ENCODE measurements around the gene GLIS1.

GLIS1 gene

GRCh38 chr1:53517821-53518352 lies 221.1 kb downstream of the GLIS1 start:
- DNase-seq: no peak

- no peak for DNase-seq
These were observed 221.9 kb downstream of the GLIS1 start for GRCh38 chr1:53517109-53517508.

GRCh38 chr1:53516181-53516580 lies 222.8 kb downstream of the GLIS1 start:
- DNase-seq: no peak

DNA sequence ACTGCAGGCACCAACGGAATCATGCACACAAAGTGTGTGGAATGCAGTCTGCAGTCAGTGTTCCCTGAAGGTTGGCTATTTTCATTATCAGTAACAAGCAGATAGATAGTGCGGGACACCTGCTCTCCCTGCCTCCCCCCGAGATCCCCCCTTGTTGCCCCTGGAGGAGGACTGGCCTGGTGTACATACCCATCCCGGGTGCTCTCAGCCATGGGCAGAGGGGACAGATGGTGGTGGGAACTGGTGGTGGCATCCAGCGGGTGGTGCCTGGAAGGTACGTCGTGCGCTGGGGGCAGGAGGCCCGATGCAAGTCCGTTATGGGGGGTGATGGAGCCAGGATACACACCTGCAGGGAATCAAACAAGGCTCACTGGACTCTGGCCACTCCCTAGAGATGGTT lies 224.5 kb downstream of the GLIS1 start:
- DNase-seq: no peak

GRCh38 chr1:53513846-53514245 lies 225.1 kb downstream of the GLIS1 start:
- DNase-seq: no peak

GRCh38 chr1:53512807-53513755 lies 225.9 kb downstream of the GLIS1 start:
- DNase-seq: no peak

DNA sequence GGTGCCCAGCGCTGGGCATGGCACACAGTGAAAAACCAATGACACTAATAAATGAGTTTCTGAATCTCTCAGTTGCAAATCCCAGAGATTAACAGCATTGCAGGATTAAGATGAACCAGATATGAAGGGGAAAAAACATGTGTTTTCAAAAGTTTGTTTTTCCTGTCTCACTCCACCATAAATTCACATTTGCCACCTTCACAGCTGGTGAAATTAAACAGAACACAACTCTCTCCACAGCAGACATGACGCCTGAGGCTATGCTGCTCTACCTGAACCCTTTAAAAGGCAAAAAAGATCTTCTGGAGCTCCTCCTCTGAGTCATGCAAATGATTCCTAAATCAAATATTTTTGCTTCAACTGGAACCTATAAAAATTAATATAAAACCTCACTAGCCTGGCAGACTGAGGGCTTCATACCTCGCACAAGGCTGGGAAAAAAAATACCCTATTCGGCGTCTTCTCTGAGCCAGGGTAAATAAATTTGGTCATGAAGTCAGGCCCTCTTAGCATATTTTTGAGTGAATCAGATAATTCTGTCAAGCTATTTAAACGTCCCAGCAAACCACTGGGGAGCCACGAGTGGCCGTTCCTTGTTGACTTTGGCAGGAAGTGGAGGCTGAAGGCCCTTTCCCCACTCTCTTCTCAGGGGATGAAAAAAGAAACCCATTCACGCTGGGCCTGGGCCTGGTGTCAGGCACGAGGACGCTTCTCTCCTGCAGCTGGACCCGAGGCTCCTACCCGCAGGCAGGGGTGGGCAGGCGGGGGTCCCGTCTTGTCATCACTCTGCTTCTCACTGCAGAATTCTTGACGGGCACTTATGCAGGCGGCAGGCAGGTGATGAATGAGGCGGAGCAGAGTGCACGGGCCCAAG lies 226.8 kb downstream of the GLIS1 start:
- no peak for DNase-seq

GRCh38 chr1:53511323-53511932 lies 227.5 kb downstream of the GLIS1 start:
- DNase-seq: no peak

GRCh38 chr1:53510215-53510614 lies 228.7 kb downstream of the GLIS1 start:
- no peak for DNase-seq

DNA sequence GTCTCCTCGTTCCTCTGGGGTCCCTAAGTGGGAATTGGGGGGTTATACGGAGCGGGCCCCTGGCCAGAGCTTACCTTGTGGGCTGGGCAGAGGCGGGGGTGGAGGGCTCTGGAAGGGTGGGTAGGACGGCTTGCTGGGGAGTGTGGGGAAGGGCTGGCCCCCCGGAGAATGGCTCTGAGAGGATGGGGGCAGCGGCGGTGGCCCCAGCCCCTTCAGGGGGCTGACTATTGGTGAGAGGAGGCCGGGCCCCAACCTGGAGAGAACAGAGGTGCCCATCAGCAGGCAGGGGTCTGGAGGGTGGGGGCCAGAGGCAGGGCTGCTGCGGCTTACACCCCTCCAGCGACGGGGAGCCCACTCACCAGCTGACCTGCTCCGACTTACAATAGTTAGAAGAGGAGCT lies 229.2 kb downstream of the GLIS1 start:
- no peak for DNase-seq

DNA sequence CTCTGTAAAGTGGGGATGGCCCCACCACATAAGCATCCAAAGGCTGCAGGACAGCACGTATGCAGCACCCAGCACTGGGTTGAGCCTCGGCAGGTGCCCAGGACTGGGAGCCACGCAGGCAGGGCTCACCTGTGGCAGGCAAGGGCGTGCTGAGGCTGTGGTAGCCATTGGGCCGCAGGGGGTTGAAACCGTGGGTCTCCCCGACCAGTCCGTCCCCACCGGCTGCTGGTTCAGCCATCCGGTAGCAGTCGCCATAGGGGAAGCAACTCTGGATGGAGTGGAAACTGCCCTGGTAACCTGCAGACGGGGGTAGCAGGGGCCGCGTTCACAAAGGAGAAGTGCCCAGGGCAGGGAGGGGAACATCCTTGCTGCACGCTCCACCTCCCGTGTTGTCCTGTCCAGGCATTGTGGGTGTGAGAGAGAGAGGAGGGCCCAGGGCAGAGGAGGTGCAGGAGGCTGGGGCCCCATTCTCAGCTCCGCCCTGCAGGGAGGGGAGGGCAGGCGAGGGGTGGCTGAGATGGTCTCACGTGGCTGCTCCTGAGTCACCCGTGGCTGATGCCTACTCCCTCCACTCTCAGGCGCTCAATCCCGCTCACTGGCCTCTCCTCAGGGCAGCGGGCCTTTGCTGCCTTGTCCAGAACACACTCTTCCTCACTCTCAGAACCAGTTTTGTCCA lies 229.8 kb downstream of the GLIS1 start:
- no peak for DNase-seq

DNA sequence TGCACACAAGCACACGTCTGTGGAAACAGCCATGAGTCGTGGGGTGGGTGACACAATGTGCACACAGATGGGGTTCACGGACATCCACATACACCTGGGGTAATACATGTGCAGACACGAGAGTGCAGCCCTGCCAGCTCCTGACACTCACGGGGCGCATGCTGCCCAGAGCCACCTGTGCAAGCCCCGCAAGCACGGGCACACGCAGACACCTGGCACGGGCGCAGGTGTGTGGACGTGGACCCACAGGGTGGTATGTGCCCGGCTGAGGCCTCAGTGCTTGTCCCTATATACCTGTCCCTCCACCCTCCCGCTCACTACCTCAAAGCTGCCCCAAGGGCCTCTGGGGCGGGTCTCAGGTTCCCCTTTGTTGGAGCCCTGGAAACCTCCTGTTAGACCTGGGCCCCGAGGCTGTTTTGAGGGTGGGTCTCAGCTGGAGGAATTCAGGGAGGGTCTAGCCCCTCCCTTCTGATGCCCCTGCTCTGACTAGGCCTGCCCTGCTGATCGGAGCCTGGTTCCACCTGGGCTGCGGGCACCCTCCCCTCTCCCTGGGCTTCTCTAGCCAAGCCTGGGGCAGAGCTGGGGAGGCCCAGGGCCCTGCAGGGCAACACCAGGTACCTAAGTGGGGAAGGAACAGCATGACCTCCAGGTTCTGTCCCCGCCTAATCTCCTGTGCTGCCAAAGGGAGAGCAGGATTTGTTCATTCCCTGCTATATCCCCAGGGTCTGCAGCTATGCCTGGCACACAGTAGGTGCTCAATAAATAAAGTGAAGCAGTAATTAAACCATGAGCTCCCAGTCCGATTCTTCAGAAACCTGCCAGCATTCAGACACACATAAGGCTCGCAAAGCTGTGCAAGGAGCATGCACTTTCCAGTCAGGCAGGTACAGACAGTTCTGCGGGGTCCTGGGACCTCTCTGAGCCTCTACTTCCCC lies 230.6 kb downstream of the GLIS1 start:
- DNase-seq: no peak

- DNase-seq: no peak
These were observed 231.7 kb downstream of the GLIS1 start for GRCh38 chr1:53507116-53507820.

DNA sequence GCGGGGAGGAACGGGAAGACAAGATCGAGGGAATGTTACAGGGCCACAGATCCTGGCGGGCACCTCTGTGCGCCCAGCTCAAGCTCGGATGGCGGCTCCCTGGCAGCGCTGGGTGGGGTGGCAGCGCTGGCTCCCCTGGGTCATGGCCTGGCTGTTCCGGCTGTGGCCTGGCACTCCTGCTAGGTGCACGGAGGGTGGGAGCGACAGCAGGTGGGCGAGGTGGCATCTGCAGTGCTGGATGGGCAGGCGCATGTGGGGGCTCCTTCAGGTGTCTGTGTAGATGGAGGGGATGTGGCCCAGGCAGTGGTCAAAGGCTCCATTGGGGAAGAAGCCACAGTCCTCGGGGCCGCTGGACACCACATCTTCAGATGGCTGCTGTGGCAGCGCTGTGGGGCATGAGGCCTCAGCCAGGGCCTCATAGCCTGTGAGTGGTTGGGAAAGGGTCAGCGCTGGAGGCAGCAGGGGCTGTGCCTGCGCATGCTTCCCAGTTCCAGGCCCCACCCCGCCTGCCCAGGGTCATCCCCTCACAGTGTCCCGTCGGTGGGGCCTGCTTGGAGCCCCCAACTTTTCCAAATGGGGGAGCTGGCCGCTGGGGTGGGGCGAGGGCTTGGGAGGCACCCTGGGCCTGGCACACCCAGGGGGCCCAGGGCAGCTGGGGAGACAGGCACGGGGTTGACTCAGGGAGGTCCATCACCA lies 232.5 kb downstream of the GLIS1 start:
- no peak for DNase-seq

GRCh38 chr1:53505891-53506290 lies 233.1 kb downstream of the GLIS1 start:
- DNase-seq: no peak

GRCh38 chr1:53505401-53505800 lies 233.6 kb downstream of the GLIS1 start:
- no peak for DNase-seq

DNA sequence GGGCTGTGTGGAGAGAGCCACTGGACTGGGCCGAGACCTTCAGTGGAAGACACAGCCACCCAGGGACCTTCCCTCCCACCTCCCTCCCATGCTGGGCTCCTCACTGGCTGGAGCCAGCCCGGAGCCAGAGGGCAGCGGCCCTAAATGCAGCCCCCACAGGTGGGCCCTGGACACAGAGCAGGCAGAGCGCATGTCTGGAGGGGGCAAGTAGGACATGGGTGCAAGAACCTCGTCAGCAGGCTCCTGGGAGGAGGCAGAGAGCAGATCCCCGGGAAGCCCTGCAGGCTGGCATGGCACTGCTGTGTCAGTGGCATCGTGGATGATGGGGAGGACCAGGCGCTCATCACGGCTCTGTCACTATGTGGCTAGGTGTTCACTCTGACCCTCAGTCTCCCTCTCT lies 234.1 kb downstream of the GLIS1 start:
- DNase-seq: no peak

DNA sequence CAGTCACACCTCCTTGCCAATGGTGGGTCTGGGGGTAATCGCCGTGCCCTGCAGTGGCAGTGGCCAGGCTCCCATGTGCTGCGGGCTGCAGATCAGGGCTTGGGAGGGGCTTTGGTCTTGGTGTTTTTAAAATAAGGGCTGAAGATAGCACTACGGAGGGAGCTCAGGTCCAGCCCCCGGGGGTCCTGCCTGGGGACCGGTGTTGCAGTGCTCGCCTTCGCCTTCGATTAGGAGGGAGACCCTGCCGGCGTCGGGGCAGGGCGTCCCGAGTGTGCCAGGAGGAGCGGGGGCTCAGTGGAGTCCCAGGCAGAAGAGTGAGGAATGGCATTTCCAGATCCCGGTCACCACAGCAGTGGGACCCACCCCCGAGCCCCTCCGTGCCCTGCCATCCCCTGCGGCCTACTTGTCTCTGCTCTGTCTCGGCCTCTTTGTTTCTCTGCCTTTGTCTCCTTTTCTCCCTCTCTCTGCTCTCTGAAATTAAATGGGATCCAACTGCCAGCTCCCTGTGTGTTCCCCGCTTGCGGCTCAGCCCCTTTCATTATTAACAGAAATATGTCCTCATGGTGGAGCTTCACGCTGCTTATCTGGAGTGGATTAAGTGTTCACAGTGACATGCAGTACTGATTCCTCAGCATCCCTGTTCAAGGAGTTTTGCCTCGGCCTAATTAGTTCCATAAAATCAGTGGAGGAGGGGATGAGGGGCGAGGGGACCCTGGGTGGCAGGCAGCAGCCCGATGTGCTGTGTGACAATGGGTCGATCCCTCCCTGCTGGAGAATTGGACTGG lies 235.3 kb downstream of the GLIS1 start:
- no peak for DNase-seq
